GM12801 (cell line): Measurements from ENCODE around the gene APOBEC3H.

Source experiments
- CTCF ChIP-seq: IDR thresholded peaks from one replicate; pipeline ENCODE4 v1.5.1; 2011; ENCODE audit warnings: control low read depth; ENCODE audit not compliant: insufficient read length; ENCODE audit errors: extremely low read depth

The APOBEC3H gene

GRCh38 chr22:39098026-39098425, 982 bp downstream of the APOBEC3H start:
- no peak for TF ChIP-seq CTCF

DNA sequence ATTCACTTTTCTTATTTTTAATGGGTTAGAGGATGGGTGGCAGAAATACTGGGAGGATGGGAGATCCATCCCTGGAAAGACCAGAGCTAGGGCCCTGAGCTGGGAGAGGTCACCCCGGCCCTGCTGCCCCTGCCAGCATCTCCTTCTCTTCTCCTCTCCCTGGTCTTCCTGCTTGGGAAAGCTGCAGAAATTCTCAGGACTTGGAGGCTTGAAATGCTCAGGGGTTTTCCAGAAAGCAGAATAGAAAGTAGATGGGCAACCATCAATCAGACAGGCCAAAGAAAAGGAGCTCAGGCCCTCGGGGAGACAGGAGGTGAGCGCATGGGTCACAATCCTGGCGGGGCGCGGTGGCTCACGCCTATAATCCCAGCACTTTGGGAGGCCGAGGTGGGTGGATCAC, 1.5 kb downstream of the APOBEC3H start:
- TF ChIP-seq CTCF: no peak

DNA sequence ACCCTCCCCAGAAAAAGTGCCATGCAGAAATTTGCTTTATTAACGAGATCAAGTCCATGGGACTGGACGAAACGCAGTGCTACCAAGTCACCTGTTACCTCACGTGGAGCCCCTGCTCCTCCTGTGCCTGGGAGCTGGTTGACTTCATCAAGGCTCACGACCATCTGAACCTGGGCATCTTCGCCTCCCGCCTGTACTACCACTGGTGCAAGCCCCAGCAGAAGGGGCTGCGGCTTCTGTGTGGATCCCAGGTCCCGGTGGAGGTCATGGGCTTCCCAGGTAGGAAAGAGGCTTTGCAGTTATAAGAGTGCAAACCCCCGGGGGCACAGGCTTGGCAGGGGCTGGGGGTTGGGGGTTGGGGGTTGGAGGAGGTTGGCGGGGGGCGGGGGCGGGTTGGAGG, 4.2 kb downstream of the APOBEC3H start:
- no peak for TF ChIP-seq CTCF

DNA sequence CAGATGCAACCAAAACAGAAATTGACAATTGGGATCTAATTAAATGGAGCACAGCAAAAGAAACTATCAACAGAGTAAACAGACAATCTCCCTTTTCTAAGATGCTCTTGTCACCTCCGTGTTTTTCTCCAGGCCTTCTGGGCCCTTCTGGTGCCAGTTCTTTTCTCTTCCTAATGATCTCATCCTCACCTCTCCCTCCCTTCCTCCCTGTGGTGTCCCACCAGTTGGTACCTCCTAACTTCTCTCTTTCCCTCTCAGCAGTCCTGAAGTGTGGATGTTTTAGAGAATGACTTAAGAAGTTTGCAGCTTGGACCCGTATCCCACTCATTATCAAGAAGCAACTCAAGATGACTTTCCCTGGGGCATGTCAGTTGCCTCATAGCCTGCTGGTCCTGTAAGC, 6.4 kb downstream of the APOBEC3H start:
- no peak for TF ChIP-seq CTCF

DNA sequence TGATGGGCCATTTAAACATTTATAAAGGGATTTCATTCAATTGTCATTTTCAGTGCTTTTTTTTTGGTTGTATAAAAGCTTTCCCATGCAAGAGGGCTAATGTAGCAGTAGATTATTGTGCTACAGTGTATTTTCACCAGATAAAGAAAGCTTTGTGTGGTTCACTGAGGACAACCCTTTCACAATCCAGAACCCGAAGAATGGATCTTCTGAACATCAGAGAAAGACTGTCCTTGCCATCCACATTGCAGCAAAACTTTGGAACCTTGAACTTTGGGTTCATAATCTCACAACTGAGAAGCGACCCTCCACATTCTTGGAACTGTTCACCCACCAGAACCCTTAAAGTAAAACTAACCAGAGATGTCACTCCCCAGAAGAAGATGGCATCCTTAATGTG, 9.3 kb downstream of the APOBEC3H start:
- TF ChIP-seq CTCF: no peak

DNA sequence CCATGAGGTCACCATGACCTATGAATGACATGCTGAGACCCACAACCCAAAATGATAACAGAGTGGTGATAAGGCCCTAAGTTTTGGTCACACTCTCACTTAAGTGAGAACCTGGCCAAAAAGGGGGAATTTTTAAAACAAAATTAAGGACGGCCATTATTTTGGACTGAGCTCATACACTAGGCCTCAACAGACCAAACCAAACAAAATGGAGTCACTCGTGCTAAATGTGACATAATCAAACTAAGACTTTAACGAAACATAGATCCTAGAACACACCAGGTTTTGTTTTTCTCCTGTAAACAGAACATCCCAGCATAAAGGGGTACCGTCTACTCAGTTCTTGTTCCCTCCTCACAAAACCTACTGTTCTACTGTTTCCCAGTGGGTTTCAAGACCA, 11.4 kb downstream of the APOBEC3H start:
- no peak for TF ChIP-seq CTCF

- TF ChIP-seq CTCF: no peak
Measured at GRCh38 chr22:39109361-39109760, 12.3 kb downstream of the APOBEC3H start.
